ENCODE results near the gene CREB3L2.

CREB3L2 gene

DNA sequence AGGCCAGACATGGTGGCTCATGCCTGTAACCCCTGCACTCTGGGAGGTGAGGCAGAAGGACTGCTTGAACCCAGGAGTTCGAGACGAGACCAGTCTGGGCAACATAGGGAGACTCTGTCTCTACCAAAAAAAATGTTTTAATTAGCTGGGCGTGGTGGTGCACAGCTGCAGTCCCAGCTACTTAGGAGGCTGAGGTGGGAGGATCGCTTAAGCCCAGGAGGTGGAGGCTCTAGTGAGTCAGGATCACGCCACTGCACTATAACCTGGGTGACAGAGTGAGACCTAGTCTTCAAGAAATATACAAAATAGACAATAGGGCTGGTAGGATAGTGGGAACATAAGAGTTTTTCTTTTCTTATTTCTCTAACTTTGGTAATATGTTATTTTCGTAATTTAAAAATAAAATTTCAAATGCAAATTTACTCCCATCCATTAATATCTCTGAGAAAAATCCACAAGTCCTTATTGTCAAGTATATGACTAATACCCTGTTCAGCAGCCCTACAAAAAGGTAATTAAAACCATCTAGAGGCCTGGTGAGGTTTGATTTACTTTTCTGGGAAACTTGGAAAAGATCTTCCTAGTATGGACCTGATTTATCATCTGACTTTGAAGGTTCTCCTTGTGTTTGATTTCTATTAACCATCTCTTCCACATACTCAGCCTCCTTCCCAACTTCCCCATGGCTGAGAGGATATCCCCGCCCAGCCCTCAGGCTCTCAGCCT lies 50.0 kb downstream of the CREB3L2 start:
- Histone ChIP-seq H2BK120ac (ENCODE audit: low read depth, low read length) (peak overlapping the region; percentile 86), H2BK15ac (ENCODE audit: low read depth, poor library complexity, severe bottlenecking) (no peak overlapping the region), H3K27me3 (ENCODE audit: control insufficient read depth in 1 of 2, insufficient read depth in 1 of 2, low read length in 2 of 2) (no peaks in the 10 kb centered on the region), H3K27ac (ENCODE audit: low read length, poor library complexity, severe bottlenecking) (peak overlapping the region; percentile 94), H2AK5ac (ENCODE audit: low read length, severe bottlenecking) (peak overlapping the region; percentile 88), H3K79me1 (replicated peaks; ENCODE audit: low read length, poor library complexity, severe bottlenecking) (peaks cover 11% of the 10 kb centered on the region), H3K4me2 (ENCODE audit: low read length, poor library complexity, severe bottlenecking) (no peak overlapping the region), H3K4ac (ENCODE audit: low read depth in 1 of 2, low read length in 2 of 2) (peak overlapping the region in 1 of 2 experiments; percentile 73), H2BK5ac (ENCODE audit: low read depth, low read length, poor library complexity, severe bottlenecking) (no peak overlapping the region), H3K23ac (ENCODE audit: low read length in 2 of 2) (no peak overlapping the region), H3K4me1 (ENCODE audit: control insufficient read depth, insufficient read depth, low read depth, low read length) (peaks cover 12% of the 10 kb centered on the region), H3K9ac (ENCODE audit: low read length) (no peak overlapping the region), H4K8ac (ENCODE audit: low read length) (peak overlapping the region; percentile 36), H2AFZ (ENCODE audit: low read depth, low read length) (no peak overlapping the region), H3K9me3 (ENCODE audit: control insufficient read depth, low read length) (no peaks in the 10 kb centered on the region), H3K14ac (ENCODE audit: low read length in 2 of 2) (no peak overlapping the region), H3K18ac (ENCODE audit: low read depth in 1 of 2, low read length in 2 of 2) (peak overlapping the region in 1 of 2 experiments; percentile 52), H2BK12ac (ENCODE audit: low read length in 2 of 2) (peak overlapping the region; percentile 87 to 95), H3K36me3 (ENCODE audit: control insufficient read depth in 1 of 2, insufficient read depth in 2 of 2, low read depth in 1 of 2, low read length in 2 of 2) (peaks cover 0 to 19% of the 10 kb centered on the region in 2 experiments), H4K91ac (ENCODE audit: low read length) (peak overlapping the region; percentile 54), H3K4me3 (ENCODE audit: insufficient read depth in 1 of 2, low read depth in 1 of 2, low read length in 2 of 2) (no peak overlapping the region)
- no peak for DNase-seq
- 95% methylated on average over 5 of the region's 7 CpGs for WGBS

DNA sequence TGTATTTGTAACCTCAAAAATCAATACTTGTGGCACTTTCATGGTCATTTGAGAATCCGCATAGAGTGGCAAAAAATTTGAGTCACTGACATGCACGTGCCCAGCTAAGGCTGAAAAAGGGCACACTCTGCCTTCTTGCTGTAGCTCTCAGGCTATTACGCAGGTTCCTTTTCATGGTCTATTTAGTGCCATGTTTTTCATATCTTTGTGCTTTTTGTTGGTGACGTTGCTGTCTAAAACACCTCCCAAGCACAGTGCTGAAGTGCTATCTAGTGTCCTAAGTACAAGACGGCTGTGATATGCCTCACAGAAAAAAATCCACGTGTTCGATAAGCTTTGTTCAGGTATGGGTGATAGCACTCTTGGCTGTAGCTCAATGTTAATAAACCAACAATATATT lies 50.9 kb downstream of the CREB3L2 start:
- Histone ChIP-seq H3K4me2 (ENCODE audit: low read length, poor library complexity, severe bottlenecking) (no peak overlapping the region), H3K9me3 (ENCODE audit: control insufficient read depth, low read length) (no peaks in the 10 kb centered on the region), H3K27ac (ENCODE audit: low read length, poor library complexity, severe bottlenecking) (no peak overlapping the region), H2BK5ac (ENCODE audit: low read depth, low read length, poor library complexity, severe bottlenecking) (no peak overlapping the region), H3K14ac (ENCODE audit: low read length in 2 of 2) (no peak overlapping the region), H3K79me1 (replicated peaks; ENCODE audit: low read length, poor library complexity, severe bottlenecking) (peaks cover 12% of the 10 kb centered on the region), H3K23ac (ENCODE audit: low read length in 2 of 2) (no peak overlapping the region), H3K9ac (ENCODE audit: low read length) (no peak overlapping the region), H2BK15ac (ENCODE audit: low read depth, poor library complexity, severe bottlenecking) (no peak overlapping the region), H2AFZ (ENCODE audit: low read depth, low read length) (no peak overlapping the region), H2BK12ac (ENCODE audit: low read length in 2 of 2) (peak overlapping the region in 1 of 2 experiments; percentile 30), H3K36me3 (ENCODE audit: control insufficient read depth in 1 of 2, insufficient read depth in 2 of 2, low read depth in 1 of 2, low read length in 2 of 2) (peaks cover 0 to 22% of the 10 kb centered on the region in 2 experiments), H3K18ac (ENCODE audit: low read depth in 1 of 2, low read length in 2 of 2) (no peak overlapping the region), H2BK120ac (ENCODE audit: low read depth, low read length) (no peak overlapping the region), H3K4me3 (ENCODE audit: insufficient read depth in 1 of 2, low read depth in 1 of 2, low read length in 2 of 2) (no peak overlapping the region), H4K8ac (ENCODE audit: low read length) (no peak overlapping the region), H3K27me3 (ENCODE audit: control insufficient read depth in 1 of 2, insufficient read depth in 1 of 2, low read length in 2 of 2) (no peaks in the 10 kb centered on the region), H3K4ac (ENCODE audit: low read depth in 1 of 2, low read length in 2 of 2) (no peak overlapping the region), H4K91ac (ENCODE audit: low read length) (no peak overlapping the region), H2AK5ac (ENCODE audit: low read length, severe bottlenecking) (peak overlapping the region; percentile 21), H3K4me1 (ENCODE audit: control insufficient read depth, insufficient read depth, low read depth, low read length) (peaks cover 13% of the 10 kb centered on the region)
- WGBS = 97% methylated on average over 5 of the region's 7 CpGs
- DNase-seq = no peak

DNA sequence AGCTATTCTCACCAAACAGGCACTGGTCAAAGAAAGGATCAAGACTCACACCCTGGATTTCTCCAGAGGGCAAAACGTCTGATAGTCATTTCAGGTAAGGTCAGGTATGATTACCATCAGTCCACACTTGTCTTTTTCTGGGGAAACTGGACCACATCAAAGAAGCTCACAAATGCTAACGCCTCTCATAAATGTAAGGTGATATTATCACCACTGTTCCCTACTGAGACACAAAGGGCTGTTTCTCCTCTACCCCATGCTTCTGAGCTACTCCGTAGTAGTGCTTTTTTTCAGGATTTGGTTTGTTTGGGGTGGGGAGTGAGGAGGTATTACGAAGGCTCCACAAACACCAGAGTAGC lies 51.6 kb downstream of the CREB3L2 start:
- Histone ChIP-seq H3K4me1 (ENCODE audit: control insufficient read depth, insufficient read depth, low read depth, low read length) (peaks cover 13% of the 10 kb centered on the region), H4K91ac (ENCODE audit: low read length) (no peak overlapping the region), H3K27ac (ENCODE audit: low read length, poor library complexity, severe bottlenecking) (no peak overlapping the region), H3K4me2 (ENCODE audit: low read length, poor library complexity, severe bottlenecking) (no peak overlapping the region), H3K9me3 (ENCODE audit: control insufficient read depth, low read length) (no peaks in the 10 kb centered on the region), H3K4me3 (ENCODE audit: insufficient read depth in 1 of 2, low read depth in 1 of 2, low read length in 2 of 2) (no peak overlapping the region), H3K14ac (ENCODE audit: low read length in 2 of 2) (no peak overlapping the region), H2BK5ac (ENCODE audit: low read depth, low read length, poor library complexity, severe bottlenecking) (no peak overlapping the region), H3K18ac (ENCODE audit: low read depth in 1 of 2, low read length in 2 of 2) (no peak overlapping the region), H3K23ac (ENCODE audit: low read length in 2 of 2) (no peak overlapping the region), H3K4ac (ENCODE audit: low read depth in 1 of 2, low read length in 2 of 2) (no peak overlapping the region), H3K27me3 (ENCODE audit: control insufficient read depth in 1 of 2, insufficient read depth in 1 of 2, low read length in 2 of 2) (no peaks in the 10 kb centered on the region), H4K8ac (ENCODE audit: low read length) (no peak overlapping the region), H3K79me1 (replicated peaks; ENCODE audit: low read length, poor library complexity, severe bottlenecking) (peaks cover 12% of the 10 kb centered on the region), H2BK15ac (ENCODE audit: low read depth, poor library complexity, severe bottlenecking) (no peak overlapping the region), H2BK12ac (ENCODE audit: low read length in 2 of 2) (no peak overlapping the region), H2BK120ac (ENCODE audit: low read depth, low read length) (no peak overlapping the region), H3K36me3 (ENCODE audit: control insufficient read depth in 1 of 2, insufficient read depth in 2 of 2, low read depth in 1 of 2, low read length in 2 of 2) (peaks cover 0 to 23% of the 10 kb centered on the region in 2 experiments), H2AFZ (ENCODE audit: low read depth, low read length) (no peak overlapping the region), H3K9ac (ENCODE audit: low read length) (no peak overlapping the region), H2AK5ac (ENCODE audit: low read length, severe bottlenecking) (no peak overlapping the region)
- DNase-seq = no peak
- WGBS = 92% methylated on average over 2 of the region's 4 CpGs

DNA sequence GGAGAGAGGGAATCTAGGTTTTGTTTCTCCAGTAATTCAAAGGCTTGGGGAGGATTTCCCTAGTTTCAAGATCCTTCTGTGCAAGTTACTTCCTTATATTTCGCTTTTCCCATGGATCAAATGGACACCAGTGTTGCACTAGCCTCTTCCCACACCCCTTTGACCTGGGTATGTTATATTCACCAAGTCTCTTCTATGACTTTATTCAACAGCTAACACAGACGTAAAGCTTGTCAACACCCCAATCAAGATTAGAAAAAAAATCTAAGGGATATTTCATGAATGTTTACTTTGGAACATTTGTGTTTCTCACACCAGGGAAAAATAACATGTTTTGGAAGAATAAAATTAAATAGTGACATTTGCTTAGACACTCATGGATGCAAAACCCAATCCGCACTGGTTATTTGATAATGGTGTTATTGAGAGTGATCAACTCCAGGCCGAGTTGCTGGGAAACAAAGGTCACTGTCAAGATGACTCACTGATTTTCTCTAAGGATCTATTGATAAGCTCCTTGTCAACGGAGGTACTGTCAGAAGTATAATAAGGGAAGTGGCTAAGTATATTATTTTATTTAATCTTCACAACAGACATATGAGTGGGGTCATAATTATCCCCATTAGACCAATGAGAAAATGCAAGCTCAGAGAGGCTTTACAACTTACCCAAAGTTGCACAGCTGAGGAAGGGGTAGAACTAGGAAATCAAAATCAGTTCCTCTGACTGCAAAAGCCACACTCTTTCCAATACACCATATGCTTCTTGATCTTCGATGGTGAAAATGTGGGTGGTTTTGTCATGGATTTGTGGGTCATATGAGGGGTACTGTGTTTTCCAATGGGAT lies 52.2 kb downstream of the CREB3L2 start:
- H3K4ac ChIP-seq (ENCODE audit: low read depth in 1 of 2, low read length in 2 of 2) = no peak overlapping the region
- no peaks in the 10 kb centered on the region for H3K27me3 ChIP-seq (ENCODE audit: control insufficient read depth in 1 of 2, insufficient read depth in 1 of 2, low read length in 2 of 2)
- no peak overlapping the region for H2BK12ac ChIP-seq (ENCODE audit: low read length in 2 of 2)
- no peak overlapping the region for H3K27ac ChIP-seq (ENCODE audit: low read length, poor library complexity, severe bottlenecking)
- H3K23ac ChIP-seq (ENCODE audit: low read length in 2 of 2) = no peak overlapping the region
- no peak overlapping the region for H4K91ac ChIP-seq (ENCODE audit: low read length)
- no peak overlapping the region for H3K4me3 ChIP-seq (ENCODE audit: insufficient read depth in 1 of 2, low read depth in 1 of 2, low read length in 2 of 2)
- no peaks in the 10 kb centered on the region for H3K9me3 ChIP-seq (ENCODE audit: control insufficient read depth, low read length)
- H2BK5ac ChIP-seq (ENCODE audit: low read depth, low read length, poor library complexity, severe bottlenecking) = no peak overlapping the region
- H3K4me2 ChIP-seq (ENCODE audit: low read length, poor library complexity, severe bottlenecking) = no peak overlapping the region
- peaks cover 12% of the 10 kb centered on the region for H3K79me1 ChIP-seq (replicated peaks; ENCODE audit: low read length, poor library complexity, severe bottlenecking)
- no peak overlapping the region for H3K14ac ChIP-seq (ENCODE audit: low read length in 2 of 2)
- H3K36me3 ChIP-seq (ENCODE audit: control insufficient read depth in 1 of 2, insufficient read depth in 2 of 2, low read depth in 1 of 2, low read length in 2 of 2) = peaks cover 0 to 23% of the 10 kb centered on the region in 2 experiments
- H3K18ac ChIP-seq (ENCODE audit: low read depth in 1 of 2, low read length in 2 of 2) = no peak overlapping the region
- H3K4me1 ChIP-seq (ENCODE audit: control insufficient read depth, insufficient read depth, low read depth, low read length) = peaks cover 13% of the 10 kb centered on the region
- H2BK15ac ChIP-seq (ENCODE audit: low read depth, poor library complexity, severe bottlenecking) = no peak overlapping the region
- 80% methylated on average over 3 of the region's 6 CpGs for WGBS
- DNase-seq = no peak
- H2AFZ ChIP-seq (ENCODE audit: low read depth, low read length) = no peak overlapping the region
- H3K9ac ChIP-seq (ENCODE audit: low read length) = no peak overlapping the region
- no peak overlapping the region for H4K8ac ChIP-seq (ENCODE audit: low read length)
- no peak overlapping the region for H2BK120ac ChIP-seq (ENCODE audit: low read depth, low read length)
- no peak overlapping the region for H2AK5ac ChIP-seq (ENCODE audit: low read length, severe bottlenecking)

Measured in mesenchymal stem cell (in vitro differentiated cells and primary cell).